ENCODE results near the gene ELFN2.

Gene ELFN2

DNA sequence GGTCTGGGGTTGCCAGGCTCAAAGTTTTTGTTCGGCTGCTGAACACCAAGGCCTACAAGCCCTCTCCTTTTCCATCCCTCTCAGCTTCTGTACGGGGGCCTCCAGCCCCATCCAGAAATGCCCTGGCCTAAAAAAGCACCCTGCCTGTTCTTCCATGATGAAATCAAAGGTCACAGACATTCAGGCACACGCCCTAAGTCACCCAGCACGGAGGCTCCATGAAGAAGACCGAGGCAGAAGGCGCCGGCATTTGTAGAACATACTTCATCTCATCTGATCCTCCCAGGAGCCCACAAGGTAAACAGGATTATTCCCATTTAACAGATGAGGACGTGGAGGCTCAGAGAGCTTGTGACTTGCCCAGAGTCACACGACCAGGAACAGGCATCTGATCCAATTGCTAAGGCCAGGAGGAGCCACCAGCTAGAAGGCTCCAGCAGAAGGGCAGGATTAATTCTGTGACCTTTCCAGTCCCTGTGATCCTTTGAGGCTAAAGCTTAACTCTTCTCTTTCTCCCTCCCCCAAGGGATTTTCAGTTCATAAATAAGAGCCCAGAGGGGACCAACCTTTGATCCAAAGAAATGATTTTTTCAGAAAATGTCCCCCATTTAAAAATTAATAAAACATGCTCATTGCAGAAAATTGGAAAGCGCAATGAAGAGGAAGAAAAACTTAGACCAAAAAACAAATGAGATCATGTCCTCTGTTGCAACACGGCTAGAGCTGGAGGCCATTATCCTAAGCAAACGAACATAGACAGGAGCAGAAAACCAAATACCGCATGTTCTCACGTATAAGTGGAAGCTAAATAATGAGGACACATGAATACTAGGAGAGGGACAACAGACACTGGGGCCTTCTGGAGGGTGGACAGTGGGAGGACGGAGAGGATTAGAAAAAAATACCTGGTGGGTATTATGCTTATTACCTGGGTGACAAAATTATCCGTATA lies 106.3 kb downstream of the ELFN2 start:
- peaks cover 8% of the 10 kb centered on the region for H3K4me1 ChIP-seq (ENCODE audit: insufficient read depth, low read length, poor library complexity, severe bottlenecking)

DNA sequence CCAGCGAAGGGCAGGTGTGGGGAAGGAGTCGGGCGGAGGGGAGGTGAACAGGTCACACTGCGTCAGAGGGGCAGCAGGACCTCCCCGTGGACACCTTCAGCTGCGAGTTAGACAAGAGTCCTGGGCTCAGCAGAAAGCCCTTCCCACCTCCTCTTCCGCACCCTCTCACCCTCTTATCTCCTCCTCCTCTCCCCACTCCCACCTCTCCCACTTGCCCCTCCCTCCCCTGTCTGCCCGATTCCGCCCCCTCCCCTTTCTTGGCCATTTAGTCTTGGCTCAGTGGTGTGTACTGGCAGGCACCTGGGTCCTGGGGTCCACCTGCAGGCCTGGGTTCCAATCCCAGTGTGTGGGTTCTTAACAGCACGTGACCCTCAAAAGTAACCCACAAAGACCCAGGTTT lies 107.8 kb downstream of the ELFN2 start:
- H4K20me1 ChIP-seq (ENCODE audit: insufficient read depth, low read length, poor library complexity, severe bottlenecking) = no peaks in the 10 kb centered on the region
- H3K4me2 ChIP-seq (ENCODE audit: low read depth, low read length, poor library complexity, severe bottlenecking) = no peak overlapping the region
- no peak for TF ChIP-seq EZH2phosphoT487 (IDR thresholded peaks at IDR 0.05; ENCODE audit: borderline replicate concordance)
- TF ChIP-seq, protein P1, sequence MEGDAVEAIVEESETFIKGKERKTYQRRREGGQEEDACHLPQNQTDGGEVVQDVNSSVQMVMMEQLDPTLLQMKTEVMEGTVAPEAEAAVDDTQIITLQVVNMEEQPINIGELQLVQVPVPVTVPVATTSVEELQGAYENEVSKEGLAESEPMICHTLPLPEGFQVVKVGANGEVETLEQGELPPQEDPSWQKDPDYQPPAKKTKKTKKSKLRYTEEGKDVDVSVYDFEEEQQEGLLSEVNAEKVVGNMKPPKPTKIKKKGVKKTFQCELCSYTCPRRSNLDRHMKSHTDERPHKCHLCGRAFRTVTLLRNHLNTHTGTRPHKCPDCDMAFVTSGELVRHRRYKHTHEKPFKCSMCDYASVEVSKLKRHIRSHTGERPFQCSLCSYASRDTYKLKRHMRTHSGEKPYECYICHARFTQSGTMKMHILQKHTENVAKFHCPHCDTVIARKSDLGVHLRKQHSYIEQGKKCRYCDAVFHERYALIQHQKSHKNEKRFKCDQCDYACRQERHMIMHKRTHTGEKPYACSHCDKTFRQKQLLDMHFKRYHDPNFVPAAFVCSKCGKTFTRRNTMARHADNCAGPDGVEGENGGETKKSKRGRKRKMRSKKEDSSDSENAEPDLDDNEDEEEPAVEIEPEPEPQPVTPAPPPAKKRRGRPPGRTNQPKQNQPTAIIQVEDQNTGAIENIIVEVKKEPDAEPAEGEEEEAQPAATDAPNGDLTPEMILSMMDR (conservative IDR thresholded peaks at IDR 0.05; ENCODE audit: low read length) = no peak
- H3K4me1 ChIP-seq (ENCODE audit: insufficient read depth, low read length, poor library complexity, severe bottlenecking) = peaks cover 21% of the 10 kb centered on the region
- no peak overlapping the region for H3K4me3 ChIP-seq (ENCODE audit: low read length, poor library complexity, severe bottlenecking)
- no peaks in the 10 kb centered on the region for H3K9me2 ChIP-seq (replicated peaks; ENCODE audit: low read depth, low read length)
- H3K36me3 ChIP-seq (ENCODE audit: insufficient read depth, low read length) = no peaks in the 10 kb centered on the region
- H2AFZ ChIP-seq (ENCODE audit: low read length) = no peak overlapping the region
- H3K9me3 ChIP-seq (ENCODE audit: insufficient read depth, low read depth, low read length) = no peaks in the 10 kb centered on the region
- H3F3A ChIP-seq (ENCODE audit: low read depth) = peaks cover 3% of the 10 kb centered on the region; the same call in 1 of the 2 replicates
- H3K27me3 ChIP-seq (ENCODE audit: insufficient read depth, low read length, poor library complexity, severe bottlenecking) = no peaks in the 10 kb centered on the region
- no peaks in the 10 kb centered on the region for H3K79me2 ChIP-seq (ENCODE audit: insufficient read depth, low read length)
- no peak overlapping the region for H3K9ac ChIP-seq (ENCODE audit: low read depth, low read length, poor library complexity, severe bottlenecking)

More for the DNA sequence above, 106.3 kb downstream of the ELFN2 start:
- H4K20me1 ChIP-seq (ENCODE audit: insufficient read depth, low read length, poor library complexity, severe bottlenecking) = no peaks in the 10 kb centered on the region
- H3K27me3 ChIP-seq (ENCODE audit: insufficient read depth, low read length, poor library complexity, severe bottlenecking) = no peaks in the 10 kb centered on the region
- no peak overlapping the region for H3K4me3 ChIP-seq (ENCODE audit: low read length, poor library complexity, severe bottlenecking)
- TF ChIP-seq, protein P1 (conservative IDR thresholded peaks at IDR 0.05; ENCODE audit: low read length) = no peak
- no peak for TF ChIP-seq EZH2phosphoT487 (IDR thresholded peaks at IDR 0.05; ENCODE audit: borderline replicate concordance)
- no peaks in the 10 kb centered on the region for H3K9me3 ChIP-seq (ENCODE audit: insufficient read depth, low read depth, low read length)
- no peak overlapping the region for H3K4me2 ChIP-seq (ENCODE audit: low read depth, low read length, poor library complexity, severe bottlenecking)
- H3K9ac ChIP-seq (ENCODE audit: low read depth, low read length, poor library complexity, severe bottlenecking) = no peak overlapping the region
- H3K9me2 ChIP-seq (replicated peaks; ENCODE audit: low read depth, low read length) = no peaks in the 10 kb centered on the region
- no peaks in the 10 kb centered on the region for H3K36me3 ChIP-seq (ENCODE audit: insufficient read depth, low read length)
- no peaks in the 10 kb centered on the region for H3K79me2 ChIP-seq (ENCODE audit: insufficient read depth, low read length)
- no peak overlapping the region for H2AFZ ChIP-seq (ENCODE audit: low read length)
- no peaks in the 10 kb centered on the region for H3F3A ChIP-seq (ENCODE audit: low read depth)

DNA sequence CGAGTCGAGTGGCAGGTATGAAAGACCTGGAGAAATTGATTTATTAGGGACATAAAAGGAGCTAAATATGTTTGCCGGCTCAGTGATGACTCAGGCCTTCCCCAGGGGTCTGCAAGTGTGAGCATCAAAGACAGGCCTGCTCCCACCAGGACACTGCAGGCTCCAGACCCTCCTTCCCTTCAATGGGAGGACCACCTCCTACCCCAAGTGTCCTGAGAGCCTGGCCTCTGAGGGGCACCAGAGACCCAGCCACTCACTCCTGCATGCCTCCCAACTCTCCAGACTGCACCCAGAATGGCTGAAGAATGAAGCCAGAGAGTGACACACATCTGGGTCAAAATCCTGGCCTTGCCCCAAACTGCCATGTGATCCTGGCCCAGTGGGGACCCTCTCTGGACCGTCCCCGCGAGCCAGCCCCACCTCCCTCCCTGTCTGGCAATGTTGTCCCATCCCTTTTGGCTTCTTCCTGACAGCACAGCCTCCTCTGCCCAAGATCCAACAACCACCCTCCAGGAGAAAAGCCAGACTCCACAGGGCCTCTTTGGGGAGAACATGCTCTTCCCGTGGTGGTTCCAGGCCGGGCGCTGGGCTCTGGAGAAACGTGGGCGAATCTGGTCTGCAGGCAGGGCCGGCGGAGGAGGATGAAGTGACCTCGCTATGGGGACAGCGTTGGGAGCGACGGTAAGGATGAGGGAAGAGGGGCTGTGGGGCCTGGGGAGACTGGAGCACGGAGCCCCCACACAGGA lies 108.7 kb downstream of the ELFN2 start:
- H3K4me3 ChIP-seq (ENCODE audit: low read length, poor library complexity, severe bottlenecking) = no peak overlapping the region
- H3K79me2 ChIP-seq (ENCODE audit: insufficient read depth, low read length) = no peaks in the 10 kb centered on the region
- no peak overlapping the region for H3K9ac ChIP-seq (ENCODE audit: low read depth, low read length, poor library complexity, severe bottlenecking)
- no peaks in the 10 kb centered on the region for H3K9me3 ChIP-seq (ENCODE audit: insufficient read depth, low read depth, low read length)
- H3K9me2 ChIP-seq (replicated peaks; ENCODE audit: low read depth, low read length) = no peaks in the 10 kb centered on the region
- H3F3A ChIP-seq (ENCODE audit: low read depth) = peaks cover 3% of the 10 kb centered on the region; the same call in 1 of the 2 replicates
- peaks cover 30% of the 10 kb centered on the region for H3K4me1 ChIP-seq (ENCODE audit: insufficient read depth, low read length, poor library complexity, severe bottlenecking)
- H3K27me3 ChIP-seq (ENCODE audit: insufficient read depth, low read length, poor library complexity, severe bottlenecking) = no peaks in the 10 kb centered on the region
- H2AFZ ChIP-seq (ENCODE audit: low read length) = no peak overlapping the region
- H3K4me2 ChIP-seq (ENCODE audit: low read depth, low read length, poor library complexity, severe bottlenecking) = no peak overlapping the region
- H4K20me1 ChIP-seq (ENCODE audit: insufficient read depth, low read length, poor library complexity, severe bottlenecking) = no peaks in the 10 kb centered on the region
- H3K36me3 ChIP-seq (ENCODE audit: insufficient read depth, low read length) = no peaks in the 10 kb centered on the region
- no peak for TF ChIP-seq EZH2phosphoT487 (IDR thresholded peaks at IDR 0.05; ENCODE audit: borderline replicate concordance)
- TF ChIP-seq, protein P1 (conservative IDR thresholded peaks at IDR 0.05; ENCODE audit: low read length) = no peak

All from Loucy (cell line).